ENCODE measurements around the gene KIRREL2. TPM values are rescaled to one million over a fixed set of nuclear protein-coding genes. Genes with fewer than 3 reads are reported as not detected.
"Not testable (repeated sequence)": the region's sequence is repeated elsewhere in the genome, so short reads cannot be mapped to it uniquely, and the experiment has no call there.

Gene KIRREL2
- total RNA-seq, 1 experiment from 2014 or later, result not detected

- Histone ChIP-seq H3K4me2 (ENCODE audit: low read length) (no peak within 1 kb of the TSS), H3K27me3 (ENCODE audit: low read length) (no peaks in the 10 kb centered on the region), H3K9me3 (ENCODE audit: low read length) (no peaks in the 10 kb centered on the region), H3K4me1 (ENCODE audit: insufficient read depth, low read length) (peaks cover 4% of the 10 kb centered on the region; the same call in 1 of the 2 replicates), H4K20me1 (ENCODE audit: low read length) (no peaks in the 10 kb centered on the region), H3K4me3 (ENCODE audit: low read length) (no peak within 1 kb of the TSS), H3K9me2 (replicated peaks; ENCODE audit: low read length) (no peaks in the 10 kb centered on the region), H3K27ac (ENCODE audit: low read length) (no peak within 1 kb of the TSS), H2AFZ (ENCODE audit: low read length) (no peak within 1 kb of the TSS), H3K36me3 (ENCODE audit: low read depth, low read length) (no peaks in the 10 kb centered on the region), H3F3A (ENCODE audit: low read length, unreplicated experiment) (no peaks in the 10 kb centered on the region), H3K9ac (ENCODE audit: low read length) (no peak within 1 kb of the TSS), H3K79me2 (ENCODE audit: low read length) (no peaks in the 10 kb centered on the region)
- no TSS peak for BruUV-seq (replicated peaks)
- TF ChIP-seq, protein P1, sequence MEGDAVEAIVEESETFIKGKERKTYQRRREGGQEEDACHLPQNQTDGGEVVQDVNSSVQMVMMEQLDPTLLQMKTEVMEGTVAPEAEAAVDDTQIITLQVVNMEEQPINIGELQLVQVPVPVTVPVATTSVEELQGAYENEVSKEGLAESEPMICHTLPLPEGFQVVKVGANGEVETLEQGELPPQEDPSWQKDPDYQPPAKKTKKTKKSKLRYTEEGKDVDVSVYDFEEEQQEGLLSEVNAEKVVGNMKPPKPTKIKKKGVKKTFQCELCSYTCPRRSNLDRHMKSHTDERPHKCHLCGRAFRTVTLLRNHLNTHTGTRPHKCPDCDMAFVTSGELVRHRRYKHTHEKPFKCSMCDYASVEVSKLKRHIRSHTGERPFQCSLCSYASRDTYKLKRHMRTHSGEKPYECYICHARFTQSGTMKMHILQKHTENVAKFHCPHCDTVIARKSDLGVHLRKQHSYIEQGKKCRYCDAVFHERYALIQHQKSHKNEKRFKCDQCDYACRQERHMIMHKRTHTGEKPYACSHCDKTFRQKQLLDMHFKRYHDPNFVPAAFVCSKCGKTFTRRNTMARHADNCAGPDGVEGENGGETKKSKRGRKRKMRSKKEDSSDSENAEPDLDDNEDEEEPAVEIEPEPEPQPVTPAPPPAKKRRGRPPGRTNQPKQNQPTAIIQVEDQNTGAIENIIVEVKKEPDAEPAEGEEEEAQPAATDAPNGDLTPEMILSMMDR (conservative IDR thresholded peaks at IDR 0.05; ENCODE audit: low read depth, low read length), result no peak
- TF ChIP-seq EZH2 (IDR thresholded peaks at IDR 0.05; ENCODE audit: low read length, unreplicated experiment) (no peak), EZH2phosphoT487 (IDR thresholded peaks at IDR 0.05; ENCODE audit: borderline replicate concordance, low read length) (no peak)
- ChIA-PET CTCF (no interaction called here), POLR2A (ENCODE audit: unreplicated experiment) (no interaction called here)
- DNase-seq (no peak), ATAC-seq (no peak)
- intact Hi-C loops (cut with micrococcal nuclease), result no loop called here
Observed at GRCh38 chr19:35908010-35908441, 51.3 kb downstream of the KIRREL2 start, which contains the start of gene TYROBP. Gene TYROBP (minus strand): TSS chr19:35908295. CDS start chr19:35908228, 67 bp downstream.

DNA sequence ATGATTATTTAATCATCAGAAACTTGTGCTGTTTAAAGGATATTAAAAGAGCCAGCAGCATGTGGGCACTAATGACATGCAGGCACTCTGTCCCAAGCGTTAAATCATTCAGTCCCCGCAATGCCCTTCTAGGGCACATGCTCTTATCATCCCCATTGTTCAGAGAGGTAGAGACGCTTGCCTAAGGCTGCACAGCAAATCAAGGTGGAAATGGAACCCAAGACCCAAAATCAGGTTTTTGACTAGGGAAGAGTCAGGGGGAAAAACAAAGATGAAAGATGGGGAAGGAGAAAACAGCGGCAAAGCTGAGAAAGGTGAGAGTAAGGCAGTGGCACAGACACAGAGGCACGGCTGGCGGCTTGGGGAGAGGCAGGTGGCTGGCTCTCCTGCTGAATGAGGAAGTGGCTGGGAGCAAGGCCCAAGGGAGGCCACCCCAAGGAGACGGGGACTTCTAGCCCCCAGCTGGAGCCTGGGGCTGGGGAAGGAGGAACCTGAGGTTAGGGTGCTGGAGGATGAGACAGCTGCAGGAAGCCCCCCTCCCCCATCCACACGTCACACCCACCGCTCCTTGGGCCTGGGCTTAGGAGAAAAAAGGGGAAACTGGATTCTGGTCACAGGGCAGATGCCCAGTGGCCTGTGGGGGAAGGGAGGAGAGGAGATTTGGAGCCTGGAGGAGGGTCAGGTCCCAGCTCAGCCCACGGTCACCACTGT, 52.4 kb downstream of the KIRREL2 start:
- Histone ChIP-seq H3K4me2 (ENCODE audit: low read length) (no peak overlapping the region), H3K9me3 (ENCODE audit: low read length) (no peaks in the 10 kb centered on the region), H3K36me3 (ENCODE audit: low read depth, low read length) (no peaks in the 10 kb centered on the region), H3K4me1 (ENCODE audit: insufficient read depth, low read length) (no peaks in the 10 kb centered on the region), H2AFZ (ENCODE audit: low read length) (no peak overlapping the region), H3K9me2 (replicated peaks; ENCODE audit: low read length) (no peaks in the 10 kb centered on the region), H3K27ac (ENCODE audit: low read length) (no peak overlapping the region), H3K27me3 (ENCODE audit: low read length) (no peaks in the 10 kb centered on the region), H3K4me3 (ENCODE audit: low read length) (no peak overlapping the region), H3K9ac (ENCODE audit: low read length) (no peak overlapping the region), H3K79me2 (ENCODE audit: low read length) (no peaks in the 10 kb centered on the region), H3F3A (ENCODE audit: low read length, unreplicated experiment) (no peaks in the 10 kb centered on the region), H4K20me1 (ENCODE audit: low read length) (no peaks in the 10 kb centered on the region)
- CTCF ChIA-PET, result no interaction called here
- TF ChIP-seq EZH2phosphoT487 (IDR thresholded peaks at IDR 0.05; ENCODE audit: borderline replicate concordance, low read length) (no peak), EZH2 (IDR thresholded peaks at IDR 0.05; ENCODE audit: low read length, unreplicated experiment) (no peak)
- TF ChIP-seq, protein P1 (conservative IDR thresholded peaks at IDR 0.05; ENCODE audit: low read depth, low read length), result no peak
- intact Hi-C loops (cut with micrococcal nuclease), result no loop called here
- ATAC-seq, result no peak
- no TSS peak for BruUV-seq (replicated peaks)
- no peak for DNase-seq
- POLR2A ChIA-PET (ENCODE audit: unreplicated experiment), result no interaction called here

- Histone ChIP-seq H2AFZ (ENCODE audit: low read length) (no peak overlapping the region), H3K9me2 (replicated peaks; ENCODE audit: low read length) (no peaks in the 10 kb centered on the region), H3K27ac (ENCODE audit: low read length) (no peak overlapping the region), H3F3A (ENCODE audit: low read length, unreplicated experiment) (no peaks in the 10 kb centered on the region), H3K36me3 (ENCODE audit: low read depth, low read length) (no peaks in the 10 kb centered on the region), H3K9ac (ENCODE audit: low read length) (no peak overlapping the region), H3K9me3 (ENCODE audit: low read length) (no peaks in the 10 kb centered on the region), H3K4me3 (ENCODE audit: low read length) (no peak overlapping the region), H3K27me3 (ENCODE audit: low read length) (no peaks in the 10 kb centered on the region), H3K4me1 (ENCODE audit: insufficient read depth, low read length) (no peaks in the 10 kb centered on the region), H3K79me2 (ENCODE audit: low read length) (no peaks in the 10 kb centered on the region), H3K4me2 (ENCODE audit: low read length) (no peak overlapping the region), H4K20me1 (ENCODE audit: low read length) (no peaks in the 10 kb centered on the region)
- ChIA-PET POLR2A (ENCODE audit: unreplicated experiment) (no interaction called here), CTCF (no interaction called here)
- intact Hi-C loops (cut with micrococcal nuclease), result no loop called here
- TF ChIP-seq, protein P1 (conservative IDR thresholded peaks at IDR 0.05; ENCODE audit: low read depth, low read length), result no peak
- TF ChIP-seq EZH2 (IDR thresholded peaks at IDR 0.05; ENCODE audit: low read length, unreplicated experiment) (no peak), EZH2phosphoT487 (IDR thresholded peaks at IDR 0.05; ENCODE audit: borderline replicate concordance, low read length) (no peak)
- no peak for ATAC-seq
- no peak for DNase-seq
- no TSS peak for BruUV-seq (replicated peaks)
Observed at GRCh38 chr19:35909684-35910035, 52.9 kb downstream of the KIRREL2 start.

- H3K4me2 ChIP-seq (ENCODE audit: low read length); BruUV-seq (replicated peaks); H3K9ac ChIP-seq (ENCODE audit: low read length); POLR2A ChIA-PET (ENCODE audit: unreplicated experiment); H3K9me2 ChIP-seq (replicated peaks; ENCODE audit: low read length); H3K79me2 ChIP-seq (ENCODE audit: low read length); H2AFZ ChIP-seq (ENCODE audit: low read length); H3K36me3 ChIP-seq (ENCODE audit: low read depth, low read length); ATAC-seq; CTCF ChIA-PET; H4K20me1 ChIP-seq (ENCODE audit: low read length); H3K4me3 ChIP-seq (ENCODE audit: low read length); DNase-seq; H3K27ac ChIP-seq (ENCODE audit: low read length); H3K9me3 ChIP-seq (ENCODE audit: low read length); H3K27me3 ChIP-seq (ENCODE audit: low read length); H3F3A ChIP-seq (ENCODE audit: low read length, unreplicated experiment); H3K4me1 ChIP-seq (ENCODE audit: insufficient read depth, low read length); intact Hi-C loops (cut with micrococcal nuclease): not testable (repeated sequence)
Observed at GRCh38 chr19:35910355-35910754, 53.6 kb downstream of the KIRREL2 start.

Data from PC-3 (cell line).